HG02840 (cell line): ENCODE measurements around the gene GBX1.

Source experiments
- ATAC-seq: cut with Tn5 transposase; IDR thresholded peaks from one replicate; pipeline ENCODE4 v1.9.1; 2021; ENCODE audit warnings: mild to moderate bottlenecking, moderate library complexity, moderate number of reproducible peaks; ENCODE audit not compliant: unreplicated experiment, low FRiP score

GBX1 gene

GRCh38 chr7:151118108-151119054 lies 49.1 kb downstream of the GBX1 start:
- no peak for ATAC-seq

- ATAC-seq = no peak
These were observed 49.9 kb downstream of the GBX1 start for GRCh38 chr7:151117565-151117964.

- ATAC-seq = no peak
These were observed 50.7 kb downstream of the GBX1 start for GRCh38 chr7:151116603-151117440.

- no peak for ATAC-seq
These were observed 51.6 kb downstream of the GBX1 start for GRCh38 chr7:151115836-151116418.

- no peak for ATAC-seq
These were observed 52.2 kb downstream of the GBX1 start for GRCh38 chr7:151115121-151115835.

- ATAC-seq = no peak
These were observed 53.1 kb downstream of the GBX1 start for GRCh38 chr7:151114151-151115090.

GRCh38 chr7:151113344-151114150 lies 53.9 kb downstream of the GBX1 start:
- no peak for ATAC-seq

GRCh38 chr7:151110941-151111645 lies 56.4 kb downstream of the GBX1 start:
- no peak for ATAC-seq

GRCh38 chr7:151110236-151110940 lies 57.1 kb downstream of the GBX1 start:
- no peak for ATAC-seq

GRCh38 chr7:151109094-151110048 lies 58.1 kb downstream of the GBX1 start:
- no peak for ATAC-seq

GRCh38 chr7:151107882-151108281 lies 59.6 kb downstream of the GBX1 start:
- no peak for ATAC-seq

- no peak for ATAC-seq
These were observed 62.9 kb downstream of the GBX1 start for GRCh38 chr7:151104411-151105235.

GRCh38 chr7:151103973-151104372 lies 63.5 kb downstream of the GBX1 start:
- ATAC-seq = no peak

- no peak for ATAC-seq
These were observed 64.5 kb downstream of the GBX1 start for GRCh38 chr7:151102991-151103390.
